HG03280 (cell line): Measurements from ENCODE around the gene UBE2J2.

ENCODE experiments used
- ATAC-seq: cut with Tn5 transposase; IDR thresholded peaks from one replicate; pipeline ENCODE4 v1.9.1; 2021; ENCODE audit warnings: mild to moderate bottlenecking, moderate library complexity; ENCODE audit not compliant: unreplicated experiment

UBE2J2 gene

DNA sequence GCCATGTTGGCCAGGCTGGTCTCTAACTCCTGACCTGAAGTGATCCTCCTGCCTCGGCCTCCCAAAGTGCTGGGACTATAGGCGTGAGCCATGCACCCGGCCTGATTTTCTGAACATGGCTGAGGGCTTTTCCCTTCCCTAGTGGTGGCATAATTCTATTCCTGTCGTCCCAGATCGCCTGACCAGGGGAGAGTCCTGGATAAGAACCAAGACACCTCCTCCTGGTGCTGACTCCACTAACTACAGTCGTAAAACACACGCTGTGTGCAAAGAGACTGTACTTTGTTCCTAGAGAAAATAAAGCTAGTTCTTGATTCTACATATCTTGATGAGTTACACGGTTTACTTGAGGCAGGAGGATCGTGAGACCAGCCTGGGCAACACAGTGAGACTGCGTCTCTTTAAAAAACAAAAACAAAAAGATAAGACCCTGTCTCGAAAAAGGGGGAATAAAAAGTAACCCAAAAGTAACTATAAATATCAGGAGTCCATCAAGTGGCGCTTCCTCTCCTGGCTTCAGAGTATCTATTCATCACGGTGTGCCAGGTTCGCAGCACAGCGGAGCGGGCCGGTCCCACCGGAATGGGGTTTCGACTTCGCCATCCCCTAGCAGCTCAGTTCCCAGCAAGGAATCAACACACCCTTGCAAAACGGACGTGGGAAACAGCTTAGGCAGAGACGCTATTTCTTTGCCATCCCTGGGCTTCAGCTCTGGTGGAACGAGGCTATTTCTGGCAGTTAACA, 42.8 kb downstream of the UBE2J2 start:
- no peak for ATAC-seq

DNA sequence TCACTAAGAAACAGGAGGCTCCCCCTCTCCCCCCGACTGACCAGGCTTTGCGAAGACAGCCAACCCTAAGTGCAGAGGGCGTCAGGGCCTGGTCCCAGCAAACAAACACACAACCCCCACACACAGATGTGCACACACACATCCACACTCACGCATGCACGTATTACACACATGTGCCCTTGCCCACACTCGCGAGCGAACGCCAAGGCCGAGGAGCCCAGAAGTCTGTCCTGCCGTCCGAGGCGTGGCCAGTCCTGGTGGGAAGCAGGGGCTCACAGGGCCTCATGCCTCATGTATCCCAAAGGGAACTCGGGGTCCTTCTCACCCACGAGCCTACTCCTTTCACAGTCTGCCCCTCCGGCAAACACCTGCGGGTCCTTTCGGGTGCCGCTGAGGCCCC, 43.9 kb downstream of the UBE2J2 start:
- no peak for ATAC-seq

DNA sequence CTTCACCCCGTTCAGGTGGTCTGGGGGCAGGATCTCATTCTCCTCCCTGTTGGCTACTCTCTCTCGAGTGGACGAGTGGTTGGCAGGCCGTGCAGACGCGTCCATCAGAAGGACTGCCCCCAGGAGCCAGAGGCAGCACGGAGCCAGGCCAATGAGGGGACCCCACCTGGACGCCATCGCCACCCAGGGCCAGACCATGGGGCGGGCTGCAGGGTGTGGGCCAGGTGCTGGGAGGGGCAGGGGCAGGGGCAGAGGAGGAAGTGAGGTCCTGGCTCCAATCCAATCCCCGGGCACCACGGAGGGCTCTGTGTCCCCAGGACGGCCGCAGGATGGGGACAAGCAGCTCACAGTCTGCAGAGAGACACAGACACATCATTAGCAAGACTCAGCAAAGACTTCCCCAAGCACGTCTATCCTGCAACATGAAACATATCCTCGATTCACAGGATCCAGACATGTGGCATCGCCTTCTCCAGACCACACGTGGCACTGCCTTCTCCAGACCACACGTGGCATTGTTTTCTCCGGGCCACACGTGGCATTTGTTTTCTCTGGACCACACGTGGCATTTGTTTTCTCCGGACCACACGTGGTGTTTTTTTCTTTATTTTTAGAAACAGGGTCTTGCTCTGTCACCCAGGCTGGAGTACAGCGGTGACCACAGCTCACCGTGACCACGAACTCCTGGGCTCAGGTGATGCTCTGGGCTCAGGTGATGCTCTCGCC, 44.9 kb downstream of the UBE2J2 start:
- no peak for ATAC-seq

- ATAC-seq = no peak
Observed at GRCh38 chr1:1228187-1228586, 45.5 kb downstream of the UBE2J2 start.

DNA sequence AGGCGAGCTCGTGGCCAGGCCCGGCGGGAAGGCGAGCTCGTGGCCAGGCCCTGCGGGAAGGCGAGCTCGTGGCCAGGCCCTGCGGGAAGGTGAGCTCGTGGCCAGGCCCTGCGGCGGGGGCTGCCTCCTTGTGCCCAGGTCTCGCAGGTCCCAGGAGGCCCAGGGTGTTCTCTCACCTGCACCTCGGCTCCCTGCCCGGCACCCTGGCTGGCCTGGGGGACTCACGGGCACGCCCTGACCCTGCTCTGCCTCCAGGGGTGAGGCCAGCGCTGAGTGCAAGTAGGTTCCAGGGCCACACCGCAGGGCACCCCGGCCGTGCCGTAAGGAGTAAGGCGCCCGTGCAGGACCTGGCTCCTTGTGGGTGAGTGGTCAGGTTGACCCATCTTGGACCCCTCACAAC, 46.3 kb downstream of the UBE2J2 start:
- no peak for ATAC-seq

DNA sequence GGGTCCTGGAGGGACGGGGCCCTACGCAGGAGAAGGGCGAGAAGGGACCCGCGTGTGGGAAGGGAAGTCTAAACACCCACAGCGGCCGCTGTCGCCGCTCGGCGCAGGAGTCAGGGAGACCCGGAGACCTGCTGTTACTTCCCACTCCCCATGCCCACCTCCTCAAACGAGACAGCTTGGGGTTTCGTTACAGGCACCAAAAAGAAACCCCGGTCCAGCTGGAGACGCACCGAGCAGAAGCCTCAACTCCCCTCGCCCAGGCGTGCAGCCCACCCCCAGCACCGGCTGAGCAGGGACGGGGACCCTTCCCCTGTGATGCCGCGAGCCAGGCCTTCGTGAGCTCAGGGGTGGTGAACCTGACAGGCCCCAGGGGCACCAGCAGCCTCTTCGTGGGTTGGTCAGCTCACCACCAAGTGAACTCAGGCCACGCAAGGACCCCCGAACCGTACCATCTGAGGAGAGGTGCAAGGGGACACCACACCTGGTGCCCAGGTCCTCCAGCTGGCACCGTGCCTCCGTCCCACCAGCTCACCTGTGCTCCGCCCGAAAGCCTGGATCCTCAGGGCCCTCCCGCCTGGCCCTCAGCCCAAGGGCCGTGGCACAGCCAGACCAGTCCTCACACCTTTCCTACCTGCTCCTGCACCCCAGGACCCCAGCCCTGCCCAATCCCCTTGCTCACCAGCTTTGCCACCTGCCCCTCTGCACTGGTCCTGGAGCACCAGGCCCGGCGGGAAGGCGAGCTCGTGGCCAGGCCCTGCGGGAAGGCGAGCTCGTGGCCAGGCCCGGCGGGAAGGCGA, 46.9 kb downstream of the UBE2J2 start:
- no peak for ATAC-seq

- no peak for ATAC-seq
Observed at GRCh38 chr1:1225913-1226312, 47.7 kb downstream of the UBE2J2 start.

GRCh38 chr1:1225238-1225845, 48.3 kb downstream of the UBE2J2 start:
- no peak for ATAC-seq

- ATAC-seq = no peak
Observed at GRCh38 chr1:1223891-1224290, 49.8 kb downstream of the UBE2J2 start.

DNA sequence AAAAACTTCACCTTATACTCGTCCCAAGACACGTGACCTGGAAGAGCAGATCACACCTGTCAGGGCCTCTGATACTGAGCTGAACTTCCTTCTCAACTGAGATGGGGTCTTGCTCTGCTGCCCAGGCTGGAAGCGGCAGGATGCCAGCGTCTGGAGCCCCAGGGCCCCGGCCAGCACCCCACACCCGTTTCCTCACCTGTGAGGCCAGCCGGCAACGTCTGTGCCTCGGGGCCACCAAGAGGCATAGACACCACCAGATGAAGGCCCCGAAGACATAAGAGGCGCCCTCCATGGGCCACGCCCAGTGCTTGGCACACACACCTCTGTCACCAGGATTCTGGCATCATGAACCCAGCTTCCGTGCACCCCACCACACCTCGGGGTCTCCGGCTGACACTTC, 50.3 kb downstream of the UBE2J2 start:
- no peak for ATAC-seq

DNA sequence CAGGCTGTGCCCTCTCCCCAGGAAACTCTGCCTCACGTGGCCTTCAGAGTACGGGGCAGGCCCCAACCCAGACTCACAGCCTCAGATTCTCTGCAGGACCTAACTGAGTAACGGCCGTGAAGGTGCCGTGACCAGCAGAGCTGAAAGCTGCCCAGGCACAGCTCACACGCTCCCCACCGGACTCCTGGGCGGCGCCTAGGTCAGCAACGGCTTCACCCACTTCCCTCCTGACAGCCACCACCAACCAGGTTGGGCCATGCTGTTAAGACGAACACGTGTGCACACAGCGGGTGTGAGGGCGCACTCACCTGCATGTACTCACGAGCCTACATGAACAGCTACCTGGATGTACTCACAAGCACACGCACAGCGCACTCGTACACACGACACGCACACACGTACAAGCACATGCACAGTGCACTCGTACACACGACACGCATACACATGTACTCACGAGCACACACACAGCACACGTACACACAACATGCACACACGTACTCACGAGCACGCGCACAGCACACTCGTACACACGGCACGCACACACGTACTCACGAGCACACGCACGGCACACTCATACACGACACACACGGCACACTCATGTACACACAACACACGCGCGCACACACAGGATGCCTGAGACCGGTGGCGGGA, 51.0 kb downstream of the UBE2J2 start:
- no peak for ATAC-seq

GRCh38 chr1:1221887-1222574, 51.6 kb downstream of the UBE2J2 start:
- ATAC-seq = no peak

- ATAC-seq = no peak
Observed at GRCh38 chr1:1220197-1220596, 53.5 kb downstream of the UBE2J2 start.

DNA sequence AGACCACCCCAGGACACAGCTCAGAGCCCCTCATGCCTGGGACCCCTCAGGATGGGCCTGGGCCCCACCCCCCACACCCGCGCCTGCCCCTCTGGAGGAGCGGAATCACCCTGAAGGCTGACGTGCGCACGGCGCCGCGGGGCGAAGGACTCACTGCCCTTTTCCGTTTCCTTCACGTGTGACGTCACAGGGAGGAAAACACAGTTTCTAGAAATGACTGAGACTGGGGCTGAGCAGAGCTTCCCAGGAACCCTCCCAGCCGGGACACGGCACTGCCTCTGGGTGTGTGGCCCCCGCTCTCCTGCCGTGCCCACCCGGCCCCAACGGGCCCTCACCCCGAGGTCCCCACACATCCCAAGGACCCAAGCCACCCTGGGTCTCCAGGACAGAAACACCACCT, 54.3 kb downstream of the UBE2J2 start:
- ATAC-seq = no peak

DNA sequence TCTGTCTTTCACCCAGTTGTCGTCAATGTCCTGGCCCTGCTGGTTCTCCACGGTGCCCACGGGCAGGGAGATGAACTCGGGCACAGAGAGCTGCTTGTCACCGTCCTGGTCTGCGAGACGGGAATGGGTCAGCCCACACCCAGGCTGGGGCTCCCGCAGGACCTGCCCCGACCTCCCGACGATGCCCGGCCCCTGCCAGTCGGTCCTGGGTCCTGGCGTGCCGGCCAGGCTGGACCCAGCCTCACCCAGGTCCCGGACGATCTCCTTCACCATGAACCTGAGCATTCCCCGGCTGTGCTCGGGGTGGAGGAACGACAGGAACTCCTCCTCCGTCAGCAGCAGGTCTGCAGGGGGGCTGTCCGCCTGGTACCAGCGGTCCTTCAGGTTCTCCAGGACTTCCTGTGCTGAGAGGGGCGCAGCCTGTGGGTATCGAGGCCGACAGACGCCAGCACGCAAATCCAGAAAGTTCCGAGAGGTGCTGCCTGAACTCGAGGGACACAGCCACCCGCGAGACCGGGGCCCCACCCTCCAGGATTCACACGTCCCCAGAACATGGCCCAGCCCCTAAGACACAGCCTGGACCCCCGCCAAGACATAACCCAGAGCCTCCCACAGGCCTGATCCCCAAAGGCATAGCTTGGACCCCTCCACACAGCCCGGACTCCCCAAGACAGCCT, 55.0 kb downstream of the UBE2J2 start:
- no peak for ATAC-seq

GRCh38 chr1:1217621-1218523, 55.8 kb downstream of the UBE2J2 start:
- ATAC-seq = no peak

GRCh38 chr1:1216770-1217620, 56.7 kb downstream of the UBE2J2 start:
- ATAC-seq = no peak
